ENCODE measurements around the gene NAPA.

Gene NAPA

DNA sequence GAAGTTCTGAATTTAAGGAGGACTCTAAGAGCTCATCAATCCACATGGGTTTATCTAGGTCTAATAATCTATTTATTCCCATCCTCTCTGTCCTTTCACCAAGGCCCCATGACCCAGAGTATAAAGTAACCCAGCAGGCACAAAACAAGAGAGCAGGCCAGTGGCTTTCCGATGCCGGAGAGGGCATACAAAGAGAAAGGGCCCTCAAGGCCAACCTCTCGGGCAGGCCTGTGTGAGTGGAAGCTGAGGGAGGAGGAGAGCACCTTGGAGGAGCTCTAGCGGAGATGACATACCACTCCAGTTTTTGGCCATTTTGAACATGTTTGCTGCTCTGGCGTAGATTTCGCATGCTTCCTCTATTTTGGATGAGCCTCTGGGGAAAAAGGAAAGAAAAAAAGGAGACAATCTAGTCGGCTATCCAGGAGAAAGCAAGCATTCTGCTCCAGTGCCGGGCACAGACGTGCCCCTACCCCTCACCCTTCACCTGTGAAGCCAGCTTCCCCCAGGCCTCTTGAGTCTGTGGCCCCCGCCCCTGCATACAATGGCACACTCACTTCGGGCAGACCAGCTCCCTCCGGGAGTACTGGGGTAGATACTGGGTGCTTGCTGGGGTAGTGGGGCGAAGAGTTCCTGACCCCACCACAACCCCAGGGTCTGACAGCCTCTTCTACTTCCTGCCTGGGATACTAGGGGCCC is 11.6 kb downstream of the NAPA start:
- in situ Hi-C loops (cut with HindIII; ENCODE audit: low sequenced_read_pairs): no loop called here

GRCh38 chr19:47499863-47500830 is 14.7 kb downstream of the NAPA start:
- in situ Hi-C loops (cut with HindIII; ENCODE audit: low sequenced_read_pairs): no loop called here

DNA sequence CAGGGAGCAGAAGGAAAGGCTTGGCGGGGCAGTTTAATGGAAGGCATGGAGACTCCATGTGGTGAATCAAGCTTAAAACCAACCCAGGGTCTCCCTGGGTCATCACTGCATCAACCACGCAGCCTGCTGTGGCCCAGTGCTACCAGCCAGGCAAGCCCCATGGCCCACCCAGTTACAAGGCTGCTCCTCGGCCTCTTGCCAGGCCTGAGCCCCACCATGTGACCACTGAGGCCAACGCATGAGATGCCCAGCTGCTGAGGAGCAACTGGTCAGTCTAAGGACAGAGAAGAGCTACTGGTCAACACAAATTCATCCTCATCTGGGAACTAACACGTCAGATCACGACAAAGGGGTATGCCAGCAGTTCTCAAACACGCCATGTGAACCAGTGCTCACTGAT is 15.5 kb downstream of the NAPA start:
- in situ Hi-C loops (cut with HindIII; ENCODE audit: low sequenced_read_pairs): no loop called here

DNA sequence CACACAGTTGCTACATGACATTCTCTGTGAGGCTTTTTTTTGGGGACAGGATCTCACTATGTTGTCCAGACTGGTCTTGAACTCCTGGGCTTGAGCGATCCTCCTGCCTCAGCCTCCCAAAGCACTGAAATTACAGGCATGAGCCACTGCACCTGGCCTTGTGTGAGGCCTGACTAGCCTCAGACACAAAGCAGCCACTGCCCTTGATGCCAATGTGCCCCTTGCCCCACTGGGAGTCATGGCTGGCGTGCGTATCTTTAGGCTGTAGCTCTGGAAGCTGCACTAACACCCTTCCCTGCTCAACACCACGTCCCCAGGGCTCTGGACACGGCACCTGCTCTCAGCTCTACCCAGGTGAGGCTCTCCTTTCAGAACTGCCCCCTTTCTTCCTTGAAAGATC is 16.3 kb downstream of the NAPA start:
- in situ Hi-C loops (cut with HindIII; ENCODE audit: low sequenced_read_pairs): no loop called here

DNA sequence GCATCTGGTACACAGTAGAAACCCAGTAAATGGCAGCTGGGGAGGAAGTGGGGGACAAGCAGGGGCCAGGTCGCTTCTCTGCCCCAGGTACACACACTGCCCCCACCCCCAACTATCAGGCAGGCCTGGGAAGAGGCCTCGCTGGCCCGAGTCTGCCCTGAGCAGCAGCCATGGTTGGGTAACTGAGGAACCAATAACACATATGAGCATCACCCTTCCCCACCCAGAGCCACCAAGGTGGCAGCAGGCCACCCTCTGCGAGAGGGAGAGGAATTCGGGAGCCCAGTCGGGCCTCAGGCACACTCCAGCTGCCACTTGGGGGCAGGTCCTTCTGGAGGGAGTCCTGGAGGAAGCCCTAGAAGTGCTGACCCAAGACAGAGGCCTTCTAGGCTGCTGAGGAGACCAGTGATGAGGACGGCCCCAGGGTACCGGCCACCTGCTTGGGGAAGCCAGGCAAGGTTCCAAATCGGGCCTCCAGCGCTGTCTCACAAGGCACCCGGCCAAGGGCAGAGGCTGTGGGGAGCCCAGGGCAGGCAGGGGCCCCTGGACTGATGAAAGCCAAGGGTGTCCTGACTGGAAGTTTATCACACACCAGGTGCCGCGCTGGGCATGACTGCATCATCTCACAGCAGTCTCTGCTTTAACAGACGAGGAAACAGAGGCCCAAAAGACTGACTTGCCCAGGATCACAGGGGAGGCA is 16.9 kb downstream of the NAPA start:
- in situ Hi-C loops (cut with HindIII; ENCODE audit: low sequenced_read_pairs): no loop called here

GRCh38 chr19:47497050-47497766 is 17.7 kb downstream of the NAPA start:
- in situ Hi-C loops (cut with HindIII; ENCODE audit: low sequenced_read_pairs): no loop called here

DNA sequence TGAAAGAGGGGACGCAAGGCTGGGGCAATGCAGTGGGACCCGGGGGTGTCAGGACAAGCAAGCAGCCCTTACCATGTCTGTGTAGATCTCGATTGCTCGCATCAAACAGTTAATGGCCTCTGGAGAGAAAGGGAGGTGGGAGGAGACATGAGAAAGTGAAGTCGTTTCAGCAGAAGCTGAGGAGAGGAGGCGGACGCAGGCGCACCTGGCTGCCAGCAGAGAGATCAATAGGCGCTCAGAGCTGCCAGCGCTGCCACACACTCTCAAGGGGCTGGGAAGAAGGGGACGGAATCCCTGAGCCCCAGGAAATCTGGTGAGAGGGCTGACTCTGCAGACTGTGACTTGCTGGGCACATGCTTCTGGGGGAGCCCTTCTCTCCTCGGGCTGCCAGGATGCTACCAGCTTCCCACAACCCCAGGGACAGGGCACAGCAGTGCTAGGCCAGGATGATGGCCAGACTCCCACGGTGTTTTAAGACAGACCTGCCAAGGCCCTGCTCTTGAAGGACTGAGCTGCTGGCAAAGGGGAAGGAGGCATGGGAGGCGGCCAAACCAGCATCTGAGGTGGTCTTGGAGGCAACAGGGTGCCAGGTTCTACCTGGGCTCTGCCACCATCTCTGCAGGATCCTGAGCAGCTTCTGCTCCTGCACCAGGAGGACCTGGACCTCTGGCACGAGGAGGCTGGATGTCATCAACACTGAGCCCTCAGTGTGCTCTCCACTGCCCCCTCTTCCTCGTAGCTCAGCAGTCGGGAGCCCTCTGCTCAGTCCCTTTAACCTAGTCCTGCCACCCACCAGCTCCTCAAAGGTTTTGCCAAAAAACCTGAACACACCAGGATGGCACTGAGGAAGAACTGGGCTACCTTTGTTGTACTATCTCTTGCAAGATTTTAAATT is 19.1 kb downstream of the NAPA start:
- in situ Hi-C loops (cut with HindIII; ENCODE audit: low sequenced_read_pairs): no loop called here

DNA sequence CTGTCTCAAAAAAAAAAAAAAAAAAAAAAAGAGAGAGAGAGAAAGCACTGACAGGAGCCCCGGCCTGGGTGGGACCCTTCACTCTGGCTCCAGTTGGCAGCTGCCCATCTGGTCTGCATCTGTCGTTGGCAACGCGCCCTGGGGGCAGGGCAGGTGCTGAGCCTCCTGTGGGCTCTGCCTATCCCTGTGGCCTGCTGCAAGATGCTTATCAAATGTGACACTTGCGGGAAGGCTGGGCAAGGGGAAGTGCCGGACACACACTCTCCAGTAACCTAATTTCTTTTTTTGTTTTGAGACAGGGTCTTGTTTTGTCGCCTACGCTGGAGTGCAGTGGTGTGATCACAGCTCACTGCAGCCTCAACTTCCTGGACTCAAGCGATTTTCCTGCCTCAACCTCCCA is 20.1 kb downstream of the NAPA start:
- in situ Hi-C loops (cut with HindIII; ENCODE audit: low sequenced_read_pairs): loop anchor here (5.0 kb wide), 3 partner anchors 63 to 168 kb away; no protein-coding TSS in a partner anchor

DNA sequence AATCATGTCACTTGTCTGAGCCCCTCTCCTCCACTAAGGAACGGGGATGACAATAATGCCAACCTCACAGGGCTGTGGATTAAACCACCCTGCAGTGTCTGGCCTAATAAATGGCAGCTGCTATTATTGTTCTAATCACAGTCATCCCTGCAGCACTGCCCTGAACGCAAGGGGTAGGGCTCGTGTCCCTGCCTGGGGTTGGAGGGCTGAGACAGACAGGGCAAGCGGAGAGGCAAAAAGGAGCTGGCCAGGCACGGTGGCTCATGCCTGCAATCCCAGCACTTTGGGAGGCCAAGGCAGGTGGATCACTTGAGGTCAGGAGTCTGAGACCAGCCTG is 20.7 kb downstream of the NAPA start:
- in situ Hi-C loops (cut with HindIII; ENCODE audit: low sequenced_read_pairs): loop anchor here (5.0 kb wide), 3 partner anchors 63 to 168 kb away; no protein-coding TSS in a partner anchor

- in situ Hi-C loops (cut with HindIII; ENCODE audit: low sequenced_read_pairs): loop anchor here (5.0 kb wide), 3 partner anchors 64 to 169 kb away; no protein-coding TSS in a partner anchor
Observed at GRCh38 chr19:47493378-47494210, 21.3 kb downstream of the NAPA start.

DNA sequence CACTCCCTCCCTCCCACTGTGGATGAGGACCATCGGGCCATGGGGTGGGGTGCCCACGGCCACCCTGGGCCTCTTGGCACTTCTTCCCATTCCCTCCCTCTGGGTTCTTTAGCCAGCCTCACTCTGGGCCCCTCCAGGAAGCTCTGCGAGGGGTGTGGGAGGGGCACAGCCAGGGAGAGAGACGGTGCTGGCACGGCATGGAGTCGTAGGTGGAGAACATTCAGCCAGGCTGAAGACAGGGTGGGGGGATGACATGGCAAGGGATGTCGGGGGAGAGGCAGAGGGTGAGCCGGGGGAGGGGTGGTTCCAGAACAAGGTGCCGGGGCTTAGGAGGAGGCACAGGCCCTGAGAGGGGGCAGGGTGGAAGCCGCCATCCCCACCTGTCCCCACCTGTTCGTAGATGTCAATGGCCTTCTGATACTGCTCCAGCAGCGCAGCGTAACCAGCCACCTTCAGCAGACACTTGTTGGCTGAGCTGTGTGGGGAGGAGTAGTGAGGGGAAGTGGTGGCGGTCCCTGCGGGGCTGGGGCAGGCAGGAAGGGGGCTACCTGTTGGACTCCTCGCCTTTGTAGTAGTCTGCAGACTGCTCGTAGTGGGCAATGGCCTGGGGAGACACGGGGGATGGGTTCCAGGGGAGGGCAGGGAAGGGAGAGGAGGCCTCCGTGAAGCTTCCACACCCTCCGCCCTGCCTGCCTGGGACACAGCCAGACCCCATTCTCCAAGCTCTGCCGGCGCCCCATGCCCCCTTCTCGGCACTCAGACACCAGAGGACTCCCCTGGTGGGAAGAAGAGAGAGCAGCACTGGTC is 22.1 kb downstream of the NAPA start:
- in situ Hi-C loops (cut with HindIII; ENCODE audit: low sequenced_read_pairs): loop anchor here (5.0 kb wide), 3 partner anchors 65 to 170 kb away; no protein-coding TSS in a partner anchor

DNA sequence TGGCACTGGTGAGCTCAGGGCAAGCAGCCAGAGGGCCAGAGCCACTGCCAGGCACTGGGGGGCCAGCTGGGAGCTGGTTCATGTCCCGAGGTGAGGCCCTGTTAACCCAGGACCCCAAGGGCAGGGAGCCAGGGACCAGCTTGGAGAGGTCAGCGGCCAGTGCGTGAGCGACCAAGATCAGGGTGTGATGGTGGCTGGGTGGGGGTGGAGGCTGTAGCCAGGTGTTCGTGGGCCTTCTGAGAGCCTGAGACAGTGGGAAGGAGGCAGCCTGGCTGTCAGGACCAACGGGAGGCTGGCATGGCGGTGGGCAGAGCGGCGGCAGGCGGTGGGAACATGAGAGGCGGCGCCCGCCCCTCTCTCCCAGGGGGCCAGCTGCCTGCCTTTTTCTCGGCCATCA is 22.7 kb downstream of the NAPA start:
- in situ Hi-C loops (cut with HindIII; ENCODE audit: low sequenced_read_pairs): loop anchor here (5.0 kb wide), 3 partner anchors 65 to 170 kb away; no protein-coding TSS in a partner anchor

GRCh38 chr19:47491358-47492136 is 23.3 kb downstream of the NAPA start:
- in situ Hi-C loops (cut with HindIII; ENCODE audit: low sequenced_read_pairs): loop anchor here (5.0 kb wide), 3 partner anchors 66 to 171 kb away; no protein-coding TSS in a partner anchor

DNA sequence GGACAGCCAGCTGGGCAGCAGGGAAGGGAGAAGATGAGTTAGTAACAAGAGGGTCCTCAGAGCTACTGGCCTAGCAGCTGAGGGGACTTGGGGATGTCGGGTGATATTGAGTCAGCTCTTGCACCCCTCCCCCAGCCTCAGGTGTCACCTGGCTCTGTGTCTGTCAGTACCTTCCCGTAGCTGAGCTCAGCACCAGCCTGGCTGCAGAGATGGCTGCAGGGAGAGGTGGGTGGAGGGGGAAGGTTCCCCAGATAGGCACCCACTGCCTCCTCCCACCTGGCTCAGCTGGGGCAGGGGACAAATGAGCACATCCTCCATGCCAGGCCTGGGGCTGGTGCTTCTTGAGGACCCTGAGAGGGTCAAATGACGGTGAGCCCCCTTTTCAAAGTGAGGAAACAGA is 24.0 kb downstream of the NAPA start:
- in situ Hi-C loops (cut with HindIII; ENCODE audit: low sequenced_read_pairs): loop anchor here (5.0 kb wide), 3 partner anchors 66 to 171 kb away; no protein-coding TSS in a partner anchor

DNA sequence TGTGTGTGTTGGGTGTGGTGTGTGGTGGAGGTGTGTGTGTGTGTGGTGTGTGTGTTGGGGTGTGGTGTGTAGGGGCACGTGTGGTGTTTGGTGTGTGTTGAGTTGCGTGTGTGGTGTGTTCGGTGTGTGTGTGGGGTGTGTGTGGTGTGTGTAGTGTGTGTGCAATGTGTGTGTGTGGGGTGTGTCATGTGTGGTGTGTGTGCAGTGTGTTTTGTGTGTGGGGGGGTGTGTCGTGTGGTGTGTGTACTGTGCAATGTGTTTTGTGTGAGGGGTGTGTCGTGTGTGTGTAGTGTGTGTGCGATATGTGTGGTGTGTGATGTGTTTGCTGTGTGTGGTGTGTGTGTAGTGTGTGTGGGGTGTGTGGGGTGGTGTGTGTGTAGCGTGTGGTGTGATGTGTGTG is 24.8 kb downstream of the NAPA start:
- in situ Hi-C loops (cut with HindIII; ENCODE audit: low sequenced_read_pairs): loop anchor here (5.0 kb wide), 3 partner anchors 67 to 172 kb away; no protein-coding TSS in a partner anchor

- in situ Hi-C loops (cut with HindIII; ENCODE audit: low sequenced_read_pairs): no loop called here
Observed at GRCh38 chr19:47489072-47489914, 25.6 kb downstream of the NAPA start.

All from endothelial cell of hepatic sinusoid (primary cell).